Neural progenitor cell (in vitro differentiated cells): ENCODE results near the gene XPNPEP3.

Experiments used
- CTCF ChIP-seq: fragments of 200-600 bp; sonication (generic); IDR thresholded peaks from 2 replicates; pipeline ENCODE4 v1.5.1; 2017; ENCODE audit warnings: antibody characterized with exemption, mild to moderate bottlenecking
- EZH2phosphoT487 ChIP-seq: fragments of 200-600 bp; sonication (generic); IDR thresholded peaks from 2 replicates; pipeline ENCODE4 v1.6.1; 2017; ENCODE audit warnings: antibody characterized with exemption

- TF ChIP-seq EZH2phosphoT487 (no peak), CTCF (no peak)
These were observed 71.7 kb downstream of the XPNPEP3 start for GRCh38 chr22:40928657-40929056.
